ENCODE results near the gene USP34. TPM values are rescaled to one million over a fixed set of nuclear protein-coding genes. Genes with fewer than 3 reads are reported as not detected.
A peak's percentile ranks its signal among the peaks of the same experiment; 100 is the strongest.

USP34 gene
- total and polyA plus RNA-seq, 2 experiments from 2014 or later = 81.8 to 157 TPM

GRCh38 chr2:61176755-61177726 lies 293.8 kb downstream of the USP34 start (continued):
- TF ChIP-seq CREB1 (CRISPR knock-in tag; IDR thresholded peaks at IDR 0.05; ENCODE audit: low read depth) (peak; percentile 63), EZH2 (IDR thresholded peaks at IDR 0.05; ENCODE audit: low read depth, unreplicated experiment) (no peak), ZNF114 (CRISPR knock-in tag; IDR thresholded peaks at IDR 0.05) (no peak), ZNF462 (CRISPR knock-in tag; IDR thresholded peaks at IDR 0.05) (no peak)

- Histone ChIP-seq H3K9me2 (ENCODE audit: insufficient read depth) (no peaks in the 10 kb centered on the region), H3K27me3 (ENCODE audit: insufficient read depth) (peaks cover 14% of the 10 kb centered on the region), H3K36me3 (ENCODE audit: insufficient read depth) (no peaks in the 10 kb centered on the region; the same call in 1 of the 2 replicates), H3K4me2 (no peak overlapping the region), H4K20me1 (replicated peaks; ENCODE audit: insufficient read depth) (no peaks in the 10 kb centered on the region; the same call in 1 of the 2 replicates), H3K79me2 (replicated peaks; ENCODE audit: insufficient read depth) (peaks cover 13% of the 10 kb centered on the region; the same call in 1 of the 2 replicates), H2AFZ (no peak overlapping the region), H3K27ac (ENCODE audit: low read depth) (no peak overlapping the region), H3K4me1 (ENCODE audit: insufficient read depth) (peaks cover 15% of the 10 kb centered on the region; the same call in 1 of the 2 replicates), H3F3A (replicated peaks; ENCODE audit: low read depth) (0 out of 2 replicates have a peak, but pooled peaks cover 9% of the 10 kb centered on the region), H3K4me3 (no peak overlapping the region)
- Mint-ChIP-seq H3K27me3 (ENCODE audit: insufficient read depth, low read depth, poor library complexity) (peaks cover 16% of the 10 kb centered on the region), H3K36me3 (ENCODE audit: low read depth) (peaks cover 7% of the 10 kb centered on the region; the same call in 2 of the 3 replicates), H3K9me3 (no peaks in the 10 kb centered on the region), H3K27ac (no peak overlapping the region), H3K4me1 (peaks cover 24% of the 10 kb centered on the region), H3K4me3 (no peak overlapping the region)
- no peak for ATAC-seq
- TF ChIP-seq CREB1 (CRISPR knock-in tag; IDR thresholded peaks at IDR 0.05; ENCODE audit: low read depth) (no peak), CTCF (conservative IDR thresholded peaks at IDR 0.05; ENCODE audit: low read depth in 2 of 2) (no peak), JUNB (IDR thresholded peaks at IDR 0.05; ENCODE audit: unreplicated experiment) (no peak), REST (IDR thresholded peaks at IDR 0.05; ENCODE audit: unreplicated experiment) (no peak), NANOG (IDR thresholded peaks at IDR 0.05; ENCODE audit: borderline replicate concordance) (no peak)
- no peak for DNase-seq (ENCODE audit: low spot score)
These were observed 295.9 kb downstream of the USP34 start for GRCh38 chr2:61175036-61175435.
